ENCODE results near the gene HECW1. TPM values are rescaled to one million over a fixed set of nuclear protein-coding genes. Genes with fewer than 3 reads are reported as not detected.

HECW1 gene
- total RNA-seq, 1 donor from 2014 or later = 0.11 TPM

DNA sequence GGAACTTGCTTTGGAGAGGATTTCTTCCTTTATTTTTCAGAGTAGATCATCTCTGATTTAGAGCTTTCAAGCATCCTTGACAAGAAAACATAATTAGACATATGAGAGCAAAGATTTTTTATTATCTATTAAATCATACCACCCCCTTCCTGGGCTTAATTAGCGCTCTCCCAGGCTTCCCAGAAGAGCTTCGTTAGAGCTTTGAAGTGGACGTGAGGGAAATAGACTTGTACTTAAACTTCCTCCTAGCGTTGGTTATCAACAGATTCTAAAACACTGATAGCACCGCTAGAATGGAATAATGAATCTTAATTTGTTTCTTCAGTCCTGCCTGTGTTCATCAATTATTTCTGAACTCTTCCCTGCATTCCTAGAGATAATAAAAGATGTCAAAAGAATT lies 296.5 kb downstream of the HECW1 start:
- Mint-ChIP-seq H3K27me3 (ENCODE audit: insufficient read depth, low read depth) (no peaks in the 10 kb centered on the region), H3K4me3 (no peak overlapping the region), H3K27ac (no peak overlapping the region), H3K4me1 (peaks cover 13% of the 10 kb centered on the region), H3K36me3 (no peaks in the 10 kb centered on the region), H3K9me3 (no peaks in the 10 kb centered on the region)
- Histone ChIP-seq H3K4me3 (no peak overlapping the region), H3K4me1 (peaks cover 22% of the 10 kb centered on the region), H3K4me2 (no peak overlapping the region), H2AFZ (replicated peaks) (no peak overlapping the region), H4K20me1 (ENCODE audit: low read depth) (no peaks in the 10 kb centered on the region), H3K9ac (no peak overlapping the region), H3K79me2 (ENCODE audit: low read depth) (no peaks in the 10 kb centered on the region), H3K36me3 (no peaks in the 10 kb centered on the region), H3K27ac (no peak overlapping the region), H3K27me3 (no peaks in the 10 kb centered on the region), H3K9me3 (ENCODE audit: low read depth) (no peaks in the 10 kb centered on the region), H3F3A (ENCODE audit: low read depth) (no peaks in the 10 kb centered on the region)
- DNase-seq (ENCODE audit: low spot score) = no peak
- TF ChIP-seq CTCF (IDR thresholded peaks at IDR 0.05) = no peak
- TF ChIP-seq EZH2phosphoT487 (IDR thresholded peaks at IDR 0.05) = no peak
- no peak for TF ChIP-seq EZH2 (IDR thresholded peaks at IDR 0.05)

- no peaks in the 10 kb centered on the region for H3K27me3 ChIP-seq
- TF ChIP-seq EZH2phosphoT487 (IDR thresholded peaks at IDR 0.05) (no peak), CTCF (IDR thresholded peaks at IDR 0.05) (no peak), EZH2 (IDR thresholded peaks at IDR 0.05) (no peak)
- H3K27ac Mint-ChIP-seq = peak overlapping the region; percentile 37
- no peaks in the 10 kb centered on the region for H3K4me1 Mint-ChIP-seq
- H3K36me3 Mint-ChIP-seq = no peaks in the 10 kb centered on the region
- no peaks in the 10 kb centered on the region for H3K36me3 ChIP-seq
- DNase-seq (ENCODE audit: low spot score) = no peak
- no peak overlapping the region for H3K4me3 Mint-ChIP-seq
- no peaks in the 10 kb centered on the region for H3F3A ChIP-seq (ENCODE audit: low read depth)
- no peaks in the 10 kb centered on the region for H3K79me2 ChIP-seq (ENCODE audit: low read depth)
- H3K9me3 ChIP-seq (ENCODE audit: low read depth) = no peaks in the 10 kb centered on the region
- H3K4me3 ChIP-seq = no peak overlapping the region
- H3K4me2 ChIP-seq = no peak overlapping the region
- no peak overlapping the region for H2AFZ ChIP-seq (replicated peaks)
- H4K20me1 ChIP-seq (ENCODE audit: low read depth) = no peaks in the 10 kb centered on the region
- H3K9me3 Mint-ChIP-seq = peaks cover 9% of the 10 kb centered on the region
- no peaks in the 10 kb centered on the region for H3K27me3 Mint-ChIP-seq (ENCODE audit: insufficient read depth, low read depth)
- no peak overlapping the region for H3K9ac ChIP-seq
- no peaks in the 10 kb centered on the region for H3K4me1 ChIP-seq
- no peak overlapping the region for H3K27ac ChIP-seq
Measured at GRCh38 chr7:43417455-43417854, 305.0 kb downstream of the HECW1 start.

DNA sequence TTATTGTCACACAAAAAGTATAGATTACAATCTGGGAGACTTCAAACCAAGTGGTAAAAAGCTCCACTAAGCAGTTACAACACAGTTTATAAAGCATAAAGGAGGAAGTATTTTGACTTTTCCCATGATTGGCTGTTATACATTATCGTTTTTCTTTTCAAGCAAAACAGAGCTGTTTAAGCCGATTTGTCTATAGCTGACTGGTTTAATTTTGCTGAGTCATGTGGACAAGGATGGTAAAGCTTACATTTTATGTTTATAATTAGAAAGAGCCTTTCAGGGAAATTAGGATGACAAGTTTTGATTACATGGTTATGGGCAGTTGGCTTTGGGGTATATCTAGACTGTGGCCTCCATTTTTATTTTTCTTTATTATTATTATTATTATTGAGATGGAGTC lies 318.0 kb downstream of the HECW1 start:
- Mint-ChIP-seq H3K9me3 (no peaks in the 10 kb centered on the region), H3K36me3 (no peaks in the 10 kb centered on the region), H3K27me3 (ENCODE audit: insufficient read depth, low read depth) (no peaks in the 10 kb centered on the region), H3K4me1 (no peaks in the 10 kb centered on the region), H3K4me3 (no peak overlapping the region), H3K27ac (no peak overlapping the region)
- H3K4me3 ChIP-seq = no peak overlapping the region
- H3K9me3 ChIP-seq (ENCODE audit: low read depth) = no peaks in the 10 kb centered on the region
- no peak overlapping the region for H3K4me2 ChIP-seq
- no peak for DNase-seq (ENCODE audit: low spot score)
- H2AFZ ChIP-seq (replicated peaks) = no peak overlapping the region
- H3K9ac ChIP-seq = no peak overlapping the region
- no peaks in the 10 kb centered on the region for H3F3A ChIP-seq (ENCODE audit: low read depth)
- H3K79me2 ChIP-seq (ENCODE audit: low read depth) = no peaks in the 10 kb centered on the region
- H3K36me3 ChIP-seq = no peaks in the 10 kb centered on the region
- H3K4me1 ChIP-seq = no peaks in the 10 kb centered on the region
- TF ChIP-seq EZH2 (IDR thresholded peaks at IDR 0.05) (no peak), EZH2phosphoT487 (IDR thresholded peaks at IDR 0.05) (no peak), CTCF (IDR thresholded peaks at IDR 0.05) (no peak)
- H3K27me3 ChIP-seq = no peaks in the 10 kb centered on the region
- H4K20me1 ChIP-seq (ENCODE audit: low read depth) = no peaks in the 10 kb centered on the region
- H3K27ac ChIP-seq = no peak overlapping the region

Data from neural progenitor cell (in vitro differentiated cells).